Anterior cingulate cortex (tissue), 58 donors: ENCODE data around the gene TPCN2.
"Not testable (repeated sequence)": the region's sequence is repeated elsewhere in the genome, so short reads cannot be mapped to it uniquely, and the experiment has no call there.

Experiments
- DNase-seq, 58 donors: peaks; one replicate each; lab custom pipeline; 2025; lab: John Stamatoyannopoulos, UW

TPCN2 gene

DNA sequence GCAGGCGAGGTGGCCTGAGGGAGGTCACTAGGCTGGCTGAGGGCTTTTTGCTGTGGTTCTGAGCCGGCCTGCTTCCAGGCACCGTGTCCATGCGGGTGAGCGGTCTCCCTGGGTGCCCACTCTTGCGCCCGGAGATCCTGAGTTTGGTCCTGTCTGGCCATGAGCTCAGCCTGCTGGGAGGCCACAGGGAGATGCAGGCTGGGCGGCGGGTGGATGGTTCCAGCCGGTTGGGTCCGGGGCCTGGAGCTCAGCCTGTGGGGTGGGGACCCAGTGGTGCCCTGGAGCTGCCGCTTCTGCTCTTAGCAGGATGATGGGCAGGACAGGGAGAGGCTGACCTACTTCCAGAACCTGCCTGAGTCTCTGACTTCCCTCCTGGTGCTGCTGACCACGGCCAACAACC is 18.5 kb downstream of the TPCN2 start:
- no peak for DNase-seq

DNA sequence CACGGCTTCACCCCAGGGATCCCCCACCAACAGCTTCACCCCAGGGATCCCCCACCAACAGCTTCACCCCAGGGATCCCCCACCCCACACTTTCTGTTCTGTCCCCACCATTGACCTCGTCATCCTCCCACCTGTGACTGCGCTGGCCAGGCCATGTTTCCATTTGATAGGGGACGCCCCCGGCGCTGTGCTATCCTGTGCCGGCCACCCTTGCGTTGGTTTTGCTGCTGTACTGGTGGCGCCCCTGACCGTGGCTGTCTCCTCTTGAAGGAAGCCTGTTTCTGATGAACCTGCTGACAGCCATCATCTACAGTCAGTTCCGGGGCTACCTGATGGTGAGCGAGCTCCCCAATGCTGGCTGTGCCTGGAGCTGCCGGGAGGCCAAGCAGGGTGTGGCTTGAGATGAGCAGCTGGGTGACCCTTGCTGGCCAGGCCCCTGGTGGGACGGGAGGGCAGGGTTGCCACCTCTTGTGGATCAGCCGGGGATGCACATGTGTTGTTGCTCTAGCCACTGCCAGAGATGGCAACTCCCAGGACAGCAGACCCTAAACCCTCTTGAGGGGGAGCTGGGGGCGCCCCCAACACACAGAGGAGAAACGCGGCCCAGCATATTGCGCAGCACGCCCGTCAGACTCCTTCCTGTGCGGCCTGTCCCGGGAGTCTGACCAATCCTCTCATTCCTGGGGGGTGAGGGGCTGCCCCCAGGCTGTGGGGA is 22.5 kb downstream of the TPCN2 start:
- no peak for DNase-seq

DNA sequence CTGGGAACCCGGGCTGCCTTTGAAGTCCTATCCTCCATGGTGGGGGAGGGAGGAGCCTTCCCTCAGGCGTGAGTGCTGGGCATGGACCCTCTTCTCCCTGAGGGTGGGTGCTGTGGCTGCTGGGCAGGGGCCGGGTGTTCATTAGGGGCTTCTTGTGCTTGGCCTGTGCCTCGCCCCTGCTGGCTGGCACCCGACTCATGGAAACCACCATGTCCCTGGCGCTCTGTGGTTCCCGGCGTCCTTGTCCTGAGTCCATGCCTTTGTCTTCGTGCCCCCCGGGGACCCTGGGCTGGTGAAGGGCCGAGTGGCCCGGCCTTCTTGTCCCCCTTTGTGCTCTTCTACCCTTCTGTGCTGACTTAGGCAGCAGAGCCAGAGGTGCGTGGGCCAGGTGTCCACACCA is 23.2 kb downstream of the TPCN2 start:
- no peak for DNase-seq

DNA sequence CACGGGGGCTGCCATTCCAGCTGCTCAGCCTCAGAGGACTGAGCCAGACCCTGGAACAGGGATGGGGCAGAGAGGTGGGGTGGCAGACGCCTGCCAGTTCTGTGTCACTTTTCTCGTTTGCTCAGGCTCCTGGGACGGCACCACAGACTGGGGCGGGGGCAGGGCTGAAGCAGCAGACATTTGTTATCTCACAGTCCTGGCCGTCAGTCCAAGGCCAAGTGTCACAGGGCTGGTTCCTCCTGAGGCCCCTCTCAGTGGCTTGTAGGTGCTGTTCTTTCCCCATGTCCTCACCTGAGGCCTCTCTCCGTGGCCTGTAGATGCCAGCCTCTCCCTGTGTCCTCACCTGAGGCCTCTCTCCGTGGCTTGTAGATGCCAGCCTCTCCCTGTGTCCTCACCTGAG is 24.7 kb downstream of the TPCN2 start:
- no peak for DNase-seq

DNA sequence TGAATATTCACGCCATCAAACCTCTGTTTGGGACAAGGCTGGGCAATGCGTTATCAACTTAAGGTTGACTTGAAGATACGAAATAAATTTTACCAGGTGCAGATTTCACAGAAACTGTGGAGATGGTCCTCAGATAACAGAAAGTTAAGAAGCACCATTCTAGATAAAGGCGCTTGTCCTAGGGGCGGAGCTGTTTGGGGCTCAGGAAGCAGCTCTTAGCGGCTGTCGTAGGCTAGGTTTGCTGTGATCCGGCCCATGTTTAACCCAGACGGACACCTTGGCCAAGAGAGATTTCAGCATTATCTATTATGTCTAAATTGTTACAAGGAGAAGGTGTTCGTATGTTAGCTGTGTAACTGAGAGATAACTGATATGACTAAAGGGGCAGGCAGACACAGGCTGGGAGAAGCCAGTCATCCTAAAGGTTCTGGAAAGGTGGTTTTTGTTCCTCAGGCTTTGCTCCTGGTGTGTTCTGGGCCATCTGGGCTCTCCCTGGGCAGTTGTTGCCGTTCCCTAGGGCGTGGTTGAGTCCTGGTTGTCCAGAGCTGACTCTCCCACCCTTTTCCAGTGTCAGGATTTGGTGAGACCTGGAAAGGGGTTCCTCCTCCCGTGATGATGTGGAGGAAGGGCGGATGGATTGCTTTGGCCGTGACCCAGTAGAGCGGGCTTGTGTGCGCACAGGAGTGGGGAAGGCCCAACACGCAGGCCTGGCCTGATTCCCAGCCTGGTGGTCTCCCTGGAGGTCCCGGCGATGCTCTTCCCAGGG is 25.8 kb downstream of the TPCN2 start:
- DNase-seq, result no peak

DNA sequence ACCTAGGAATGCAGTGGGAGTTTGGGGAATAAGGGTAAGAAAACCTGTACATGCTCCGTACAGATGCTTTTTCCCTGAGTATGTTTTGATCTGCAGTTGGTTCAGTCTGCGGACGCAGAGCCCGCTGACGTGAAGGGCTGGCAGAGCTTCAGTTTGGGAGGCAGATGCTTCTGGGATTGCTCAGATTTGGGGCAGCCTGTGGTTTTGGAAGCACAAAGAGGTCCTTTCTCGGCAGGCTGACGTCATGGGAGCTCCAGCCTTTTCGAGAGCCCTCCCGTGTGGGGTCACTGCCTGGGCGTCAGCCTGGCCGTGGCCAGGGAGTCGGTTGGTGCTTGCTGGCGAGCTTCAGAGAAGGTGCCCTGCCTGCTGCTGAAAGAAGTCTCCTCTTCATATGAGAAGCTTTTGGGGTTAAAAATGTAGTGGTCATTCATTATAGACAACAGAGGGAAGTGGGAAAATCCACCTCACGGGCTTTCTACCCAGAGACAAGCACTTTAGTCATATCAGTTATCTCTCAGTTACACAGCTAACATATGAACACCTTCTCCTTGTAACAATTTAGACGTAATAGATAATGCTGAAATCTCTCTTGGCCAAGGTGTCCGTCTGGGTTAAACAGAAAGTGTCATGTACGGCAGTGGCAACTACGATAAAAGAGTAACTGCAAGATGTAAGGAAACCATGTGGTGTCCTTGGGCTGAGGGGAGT is 26.8 kb downstream of the TPCN2 start:
- peak in 49 of 58 donors; percentile 10 to 85 (median 49) for DNase-seq

DNA sequence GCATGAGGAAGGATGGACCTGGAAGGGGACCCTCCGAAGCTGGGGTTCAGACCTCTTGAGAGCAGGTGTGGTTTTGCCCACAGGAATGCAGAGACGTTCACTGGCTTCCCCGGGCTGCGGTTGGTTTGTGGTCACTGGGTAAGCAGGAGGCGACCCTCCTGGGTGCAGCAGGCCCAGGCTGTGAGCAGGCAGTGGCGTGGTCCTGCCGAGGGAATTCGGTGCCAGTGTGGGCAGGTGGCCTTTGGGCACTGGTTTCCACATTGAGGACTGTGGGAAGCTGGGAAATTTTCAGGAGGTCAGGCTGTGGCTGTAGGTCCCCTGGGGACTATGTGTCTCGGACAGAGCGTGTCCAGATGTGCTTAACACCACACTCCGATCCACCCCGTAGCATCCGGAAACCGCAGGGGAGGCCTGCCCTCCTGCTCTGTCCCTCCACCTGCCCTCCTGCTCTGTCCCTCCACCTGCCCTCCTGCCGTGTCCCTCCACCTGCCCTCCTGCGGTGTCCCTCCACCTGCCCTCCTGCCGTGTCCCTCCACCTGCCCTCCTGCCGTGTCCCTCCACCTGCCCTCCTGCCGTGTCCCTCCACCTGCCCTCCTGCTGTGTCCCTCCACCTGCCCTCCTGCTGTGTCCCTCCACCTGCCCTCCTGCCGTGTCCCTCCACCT is 27.5 kb downstream of the TPCN2 start:
- DNase-seq, result no peak

DNA sequence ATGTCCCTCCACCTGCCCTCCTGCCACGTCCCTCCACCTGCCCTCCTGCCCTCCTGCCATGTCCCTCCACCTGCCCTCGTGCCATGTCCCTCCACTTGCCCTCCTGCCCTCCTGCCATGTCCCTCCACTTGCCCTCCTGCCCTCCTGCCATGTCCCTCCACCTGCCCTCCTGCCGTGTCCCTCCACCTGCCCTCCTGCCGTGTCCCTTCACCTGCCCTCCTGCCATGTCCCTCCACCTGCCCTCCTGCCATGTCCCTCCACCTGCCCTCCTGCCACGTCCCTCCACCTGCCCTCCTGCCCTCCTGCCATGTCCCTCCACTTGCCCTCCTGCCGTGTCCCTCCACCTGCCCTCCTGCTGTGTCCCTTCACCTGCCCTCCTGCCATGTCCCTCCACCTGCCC is 28.2 kb downstream of the TPCN2 start:
- not testable (repeated sequence) for DNase-seq

DNA sequence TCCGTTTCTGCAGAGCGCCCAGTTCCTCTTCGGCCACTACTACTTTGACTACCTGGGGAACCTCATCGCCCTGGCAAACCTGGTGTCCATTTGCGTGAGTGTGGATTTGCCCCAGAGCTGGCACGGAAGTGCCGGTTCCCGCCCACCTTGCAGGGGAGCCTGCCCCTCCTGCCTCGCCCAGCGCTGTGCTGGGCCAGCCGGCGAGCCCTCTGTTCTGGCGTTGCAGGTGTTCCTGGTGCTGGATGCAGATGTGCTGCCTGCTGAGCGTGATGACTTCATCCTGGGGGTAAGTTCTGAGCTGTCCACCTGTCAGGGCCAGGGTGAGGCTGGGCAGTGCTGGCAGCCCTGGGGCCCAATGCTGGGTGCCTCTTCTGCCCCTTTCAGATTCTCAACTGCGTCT is 29.8 kb downstream of the TPCN2 start:
- no peak for DNase-seq

DNA sequence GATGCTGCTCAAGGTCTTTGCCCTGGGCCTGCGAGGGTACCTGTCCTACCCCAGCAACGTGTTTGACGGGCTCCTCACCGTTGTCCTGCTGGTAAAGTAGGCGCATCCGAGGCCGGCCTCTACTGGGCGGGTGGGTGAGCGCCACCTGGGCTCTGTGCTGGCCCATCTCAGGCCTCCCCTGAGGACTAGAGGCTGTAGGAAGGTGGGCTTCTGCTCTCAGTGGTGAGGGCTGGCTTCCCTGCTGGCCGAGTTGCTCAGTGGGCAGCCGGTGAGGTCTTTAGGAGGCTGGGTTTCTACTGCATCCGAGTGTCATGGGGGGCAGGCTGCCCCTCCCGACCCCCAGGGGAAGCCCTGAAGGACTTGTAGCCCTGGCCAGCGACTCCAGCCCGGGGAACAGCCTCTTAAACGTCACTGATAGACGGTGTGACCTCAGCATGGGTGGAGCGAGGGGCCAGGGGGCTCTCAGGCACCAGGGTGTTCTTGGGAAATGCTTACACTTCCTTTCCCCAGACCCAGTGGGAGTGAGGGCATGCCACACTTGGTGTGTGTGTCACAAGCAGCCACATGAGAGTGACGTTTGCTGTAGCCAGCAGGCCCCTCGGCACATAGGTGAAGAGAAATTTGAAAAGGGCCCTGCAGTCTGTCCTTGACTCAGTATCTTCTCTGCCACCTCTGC is 30.3 kb downstream of the TPCN2 start:
- no peak for DNase-seq

DNA sequence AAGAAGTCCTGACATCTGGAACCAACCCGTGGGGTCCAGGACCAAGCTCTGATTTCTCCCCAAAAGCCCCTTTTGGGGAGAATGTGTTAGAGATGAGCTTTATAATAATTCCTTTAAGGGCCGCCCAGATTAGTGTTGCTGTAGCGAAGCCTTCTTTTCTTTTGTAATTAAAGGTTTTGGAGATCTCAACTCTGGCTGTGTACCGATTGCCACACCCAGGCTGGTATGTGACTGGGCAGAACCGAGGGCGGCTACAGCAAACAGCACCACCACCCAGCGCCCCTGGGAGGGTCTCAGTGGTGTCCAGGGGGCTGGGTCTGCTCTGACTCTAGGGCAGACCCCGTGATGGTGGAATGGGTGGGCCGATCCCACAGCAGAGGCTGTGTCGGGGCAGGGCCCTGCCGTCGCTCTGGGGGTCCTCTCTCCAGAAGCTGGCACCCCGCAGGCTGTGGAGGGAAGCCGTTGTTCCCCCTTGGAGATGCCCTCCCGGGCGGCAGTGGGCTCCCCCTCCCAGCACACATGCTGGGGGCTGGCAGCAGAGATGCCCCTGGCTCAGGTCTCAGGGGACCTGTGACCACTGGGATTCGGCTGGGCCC is 31.0 kb downstream of the TPCN2 start:
- DNase-seq, result no peak

DNA sequence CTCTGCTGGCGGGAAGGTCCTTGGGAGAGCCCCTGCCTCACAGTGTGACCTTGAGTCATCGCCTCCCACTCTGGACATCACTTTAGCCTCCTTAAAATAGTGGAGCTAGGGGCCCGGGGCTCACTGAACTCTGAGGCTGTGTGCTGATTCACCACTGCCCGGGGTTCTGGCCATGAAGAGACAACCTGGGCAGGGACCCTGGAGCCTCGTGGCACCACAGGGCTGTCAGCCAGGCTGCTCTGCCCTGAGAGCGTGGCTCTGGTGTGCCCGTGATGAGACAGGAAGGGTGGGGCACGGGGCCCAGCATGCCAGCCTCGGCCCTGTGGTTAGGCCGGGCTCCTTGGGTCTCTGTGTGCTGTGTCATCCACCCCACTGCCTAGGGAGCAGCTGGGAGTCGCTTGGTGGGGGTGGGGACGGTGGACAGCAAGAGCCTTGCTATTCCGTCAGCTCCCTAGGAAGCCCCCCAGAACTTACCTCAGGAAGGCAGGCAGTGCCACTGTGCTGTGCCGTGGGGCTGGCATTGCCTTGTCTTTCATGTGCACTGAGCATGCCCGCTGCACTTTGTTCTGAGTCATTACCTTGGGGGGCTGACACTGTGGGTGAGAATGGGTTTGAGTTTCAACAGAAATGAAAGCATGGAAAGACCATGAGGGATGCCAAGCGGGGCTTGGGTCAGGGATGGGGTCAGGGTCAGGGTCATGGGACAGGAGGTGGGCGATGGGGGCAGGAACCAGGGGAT is 31.7 kb downstream of the TPCN2 start:
- DNase-seq, result no peak

DNA sequence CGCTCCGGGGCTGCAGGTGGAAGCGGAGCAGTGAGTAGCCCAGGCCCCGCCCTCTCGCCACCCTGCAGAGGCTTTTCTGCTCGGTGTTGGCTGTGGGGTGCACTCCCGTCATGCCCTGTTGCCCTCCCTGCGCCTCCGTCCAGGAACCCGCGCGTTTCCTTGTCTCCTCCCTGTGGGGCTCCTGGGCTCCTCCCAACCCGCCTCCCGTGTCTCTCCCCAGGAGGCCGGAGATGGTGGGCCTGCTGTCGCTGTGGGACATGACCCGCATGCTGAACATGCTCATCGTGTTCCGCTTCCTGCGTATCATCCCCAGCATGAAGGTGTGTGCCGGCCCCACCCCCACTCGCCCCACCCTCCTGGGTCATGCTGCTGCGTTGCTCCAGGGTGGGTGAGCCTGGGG is 32.4 kb downstream of the TPCN2 start:
- DNase-seq, result no peak

DNA sequence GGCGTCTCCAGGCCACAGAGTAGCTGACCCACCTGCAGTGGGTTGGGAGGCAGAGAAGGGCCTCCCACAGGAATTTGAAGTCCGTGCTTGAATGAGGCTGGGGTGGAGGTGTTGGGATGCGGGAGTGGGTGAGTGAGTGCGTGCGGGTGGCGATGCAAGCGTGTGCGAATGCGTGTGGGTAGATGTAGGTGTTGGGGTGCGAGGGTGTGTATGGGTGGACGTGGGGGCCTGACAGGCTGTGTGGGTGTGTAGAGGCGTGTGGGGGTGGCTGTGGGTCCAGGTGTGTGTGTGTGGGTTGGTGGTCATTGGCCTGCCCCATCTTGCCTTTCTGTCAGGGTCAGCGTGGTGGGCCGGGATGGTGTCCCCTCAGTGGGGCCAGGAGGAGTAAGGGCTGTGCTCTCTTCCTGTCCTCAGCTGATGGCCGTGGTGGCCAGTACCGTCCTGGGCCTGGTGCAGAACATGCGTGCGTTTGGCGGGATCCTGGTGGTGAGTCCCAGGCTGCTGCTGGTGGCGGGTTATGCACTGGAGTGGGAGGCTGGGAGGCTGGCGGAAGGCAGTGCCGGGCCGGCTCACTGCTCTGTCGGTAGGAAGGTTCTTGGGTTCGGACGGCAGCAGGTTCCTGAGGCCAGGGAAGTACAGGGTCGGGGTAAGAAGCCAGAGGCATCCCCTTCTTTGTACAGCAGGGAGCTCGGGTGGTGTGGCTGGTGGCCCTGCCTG is 35.0 kb downstream of the TPCN2 start:
- no peak for DNase-seq

DNA sequence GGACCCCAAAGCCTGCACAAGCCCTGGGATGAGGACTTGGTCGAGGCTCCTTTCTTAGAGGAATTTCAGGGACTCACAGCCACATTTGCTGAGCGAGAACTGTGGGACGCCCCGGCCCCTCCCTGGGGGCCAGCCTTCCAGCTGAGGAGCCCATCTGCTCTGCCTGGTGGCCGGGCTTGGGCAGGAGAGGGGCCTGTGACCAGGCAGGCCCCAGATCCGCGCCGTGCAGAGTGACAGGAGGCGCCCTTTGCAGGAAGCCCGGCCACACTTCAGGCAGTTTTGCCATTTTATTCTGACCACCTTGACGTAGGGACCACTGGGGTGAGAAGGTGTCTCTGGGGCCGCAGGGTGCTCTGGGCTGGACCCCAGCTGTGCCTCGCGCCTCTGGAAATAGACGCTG is 35.6 kb downstream of the TPCN2 start:
- DNase-seq, result no peak

DNA sequence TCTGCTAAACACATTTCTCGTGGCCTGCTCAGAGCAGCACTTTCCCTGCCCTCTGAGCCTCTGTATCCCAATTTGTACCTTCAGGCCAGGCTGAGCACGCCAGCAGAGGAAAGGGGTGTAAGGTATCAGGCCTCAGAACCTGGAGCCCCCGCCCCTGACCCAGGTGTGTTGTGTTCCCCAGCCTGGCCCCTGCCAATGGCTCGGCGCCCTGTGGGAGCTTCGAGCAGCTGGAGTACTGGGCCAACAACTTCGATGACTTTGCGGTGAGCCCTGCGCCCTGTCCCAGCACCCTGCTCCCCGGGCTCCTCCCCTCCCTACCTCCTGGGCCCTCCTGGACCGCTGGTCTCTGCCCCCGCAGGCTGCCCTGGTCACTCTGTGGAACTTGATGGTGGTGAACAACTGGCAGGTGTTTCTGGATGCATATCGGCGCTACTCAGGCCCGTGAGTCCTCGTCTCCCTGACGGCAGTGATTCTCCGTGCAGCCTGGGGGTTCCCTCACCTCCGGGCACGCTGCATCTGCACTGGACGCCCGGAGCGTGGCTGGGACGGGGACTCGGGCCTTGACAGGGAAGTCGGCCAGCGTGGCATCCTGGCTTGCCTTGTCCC is 36.9 kb downstream of the TPCN2 start:
- no peak for DNase-seq

DNA sequence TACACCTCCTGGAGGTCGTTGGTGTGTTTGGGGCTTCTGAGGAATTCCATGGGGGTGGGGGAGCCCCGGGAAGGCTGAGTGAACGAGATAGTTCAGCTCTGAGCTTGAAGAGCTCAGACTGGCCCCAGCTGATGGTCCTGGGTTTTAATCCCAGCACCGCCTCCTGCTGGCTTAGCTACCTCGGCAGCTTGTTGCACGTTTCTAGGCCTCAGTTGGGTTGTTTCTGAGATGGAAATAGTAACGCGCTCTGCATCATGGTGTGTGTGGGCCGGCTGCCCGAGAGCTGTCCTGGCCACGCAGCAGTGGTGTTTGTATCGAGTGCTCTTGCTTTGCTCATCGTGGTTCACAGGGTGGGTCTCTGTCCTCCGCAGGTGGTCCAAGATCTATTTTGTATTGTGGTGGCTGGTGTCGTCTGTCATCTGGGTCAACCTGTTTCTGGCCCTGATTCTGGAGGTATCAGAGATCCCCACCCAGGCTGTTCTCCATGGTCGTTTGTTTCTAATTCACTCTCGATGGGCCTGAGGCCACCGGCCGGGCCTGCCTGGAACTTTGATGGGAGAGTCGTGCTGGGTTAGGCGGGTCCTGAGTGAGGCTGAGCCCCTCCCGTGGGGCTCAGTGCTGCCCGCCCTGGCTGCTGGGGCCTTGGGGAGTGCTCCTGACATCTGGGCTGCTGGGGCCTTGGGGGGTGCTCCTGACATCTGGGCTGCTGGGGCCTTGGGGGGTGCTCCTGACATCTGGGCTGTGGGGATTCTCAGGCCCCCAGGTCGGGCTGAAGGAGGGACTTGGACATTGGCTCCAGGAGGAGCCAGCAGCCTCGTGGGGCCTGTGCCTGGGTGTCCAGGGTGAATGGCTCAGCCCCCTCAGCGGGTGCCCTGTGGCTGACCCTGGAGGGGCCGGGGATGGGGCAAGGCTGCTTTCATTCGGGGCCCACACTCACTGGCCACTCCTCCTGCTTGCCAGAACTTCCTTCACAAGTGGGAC is 37.7 kb downstream of the TPCN2 start:
- DNase-seq, result peak in 15 of 58 donors; percentile 4 to 65 (median 25)
